Measurements from ENCODE around the gene BOC. TPM values are rescaled to one million over a fixed set of nuclear protein-coding genes. Genes with fewer than 3 reads are reported as not detected.

Gene BOC
- total and polyA plus RNA-seq, 2 of the 8 experiments (the other 6 are each of a cell fraction or from before 2014, with no cell fraction given) = 6.9 to 9.3 TPM

DNA sequence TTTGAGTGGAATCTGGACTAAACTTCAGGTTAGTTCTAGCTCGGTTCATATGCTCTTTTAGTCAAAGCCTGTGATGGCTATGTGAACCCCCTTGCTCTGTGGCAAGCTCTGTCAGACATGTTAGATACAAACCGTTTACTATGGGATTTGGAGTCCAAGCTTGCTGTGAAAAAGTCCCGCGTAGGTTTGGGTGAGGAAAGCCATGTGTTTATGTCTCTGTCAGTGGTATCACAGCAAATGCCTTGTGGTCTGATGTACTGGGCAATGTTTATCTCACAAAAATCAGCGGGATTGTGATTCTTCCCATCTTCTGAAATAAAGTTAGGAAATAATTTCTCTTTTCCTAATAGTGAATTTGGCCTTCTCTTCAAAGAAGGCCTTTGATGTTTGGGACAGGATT lies 5.0 kb downstream of the BOC start:
- Histone ChIP-seq H2BK12ac (ENCODE audit: low read depth, low read length) (no peak overlapping the region), H3K18ac (ENCODE audit: extremely low read depth, low read length) (no peak overlapping the region), H3K56ac (replicated peaks; ENCODE audit: insufficient read length, low read depth, low read length) (no peak overlapping the region), H3K4me3 (ENCODE audit: extremely low read depth in 1 of 4, insufficient read depth in 2 of 4, low read depth in 3 of 4, low read length in 4 of 4) (no peak overlapping the region), H3K4me2 (ENCODE audit: insufficient read depth in 1 of 2, low read depth in 2 of 2, low read length in 2 of 2) (no peak overlapping the region), H2BK120ac (replicated peaks; ENCODE audit: low read depth, low read length) (no peak overlapping the region), H4K91ac (replicated peaks; ENCODE audit: insufficient read length, low read length) (no peak overlapping the region), H3K79me1 (ENCODE audit: low read depth, low read length) (no peaks in the 10 kb centered on the region), H3K23ac (ENCODE audit: insufficient read length) (no peak overlapping the region), H3K9me3 (ENCODE audit: insufficient read depth in 2 of 2, low read depth in 1 of 2, low read length in 1 of 2) (no peaks in the 10 kb centered on the region), H3K23me2 (ENCODE audit: low read depth, low read length) (peaks cover 12% of the 10 kb centered on the region), H2BK15ac (ENCODE audit: low read length) (no peak overlapping the region), H4K5ac (ENCODE audit: insufficient read length, low read depth, low read length) (no peak overlapping the region), H3K14ac (ENCODE audit: insufficient read length) (no peak overlapping the region), H2AFZ (ENCODE audit: low read length) (no peak overlapping the region), H2BK20ac (ENCODE audit: low read length) (no peak overlapping the region), H2AK5ac (ENCODE audit: low read depth, low read length) (no peak overlapping the region), H2BK5ac (ENCODE audit: low read depth, low read length) (no peak overlapping the region), H3K27me3 (replicated peaks in 1 of 4; ENCODE audit: control insufficient read depth in 3 of 4, extremely low read depth in 1 of 4, insufficient read depth in 3 of 4, low read length in 3 of 4) (peaks cover 0 to 21% (median 15%) of the 10 kb centered on the region in 4 experiments; a peak in 6 of 7 replicates), H3K27ac (ENCODE audit: low read depth, low read length) (no peak overlapping the region), H3K36me3 (ENCODE audit: control insufficient read depth in 2 of 4, insufficient read depth in 4 of 4, low read length in 3 of 4) (peaks cover 0 to 3% (median 0%) of the 10 kb centered on the region in 4 experiments; a peak in 1 of 8 replicates), H4K20me1 (replicated peaks in 1 of 2; ENCODE audit: control insufficient read depth in 1 of 2, insufficient read depth in 2 of 2, low read length in 2 of 2) (no peaks in the 10 kb centered on the region), H3K4ac (replicated peaks; ENCODE audit: insufficient read length, low read depth, low read length) (no peak overlapping the region), H3K4me1 (replicated peaks in 1 of 4; ENCODE audit: control insufficient read depth in 3 of 4, insufficient read depth in 4 of 4, low read length in 3 of 4) (peaks cover 5 to 15% (median 7%) of the 10 kb centered on the region in 4 experiments; a peak in 6 of 7 replicates), H3K79me2 (ENCODE audit: control insufficient read depth in 1 of 2, insufficient read depth in 2 of 2, low read length in 2 of 2) (0 out of 4 replicates have a peak, but pooled peaks cover 0 to 4% of the 10 kb centered on the region in 2 experiments), H4K8ac (ENCODE audit: extremely low read depth, insufficient read depth, low read length) (no peak overlapping the region), H3K9ac (replicated peaks in 1 of 4; ENCODE audit: extremely low read depth in 1 of 4, low read depth in 3 of 4, low read length in 3 of 4) (no peak overlapping the region)
- WGBS, 2 experiments (ENCODE audit: extremely low coverage in 1 of 2, insufficient coverage in 1 of 2, insufficient read length in 1 of 2, insufficient replicate concordance in 2 of 2, low coverage in 1 of 2, low lambda C conversion rate in 2 of 2, missing lambda C conversion rate in 1 of 2) = 83% methylated on average over 5 of the region's 5 CpGs; no CpG with 5 or more reads in 1 of the 2 experiments
- POLR2A ChIA-PET (ENCODE audit: partially characterized antibody) = no interaction called here
- CTCF ChIA-PET (ENCODE audit: partially characterized antibody) = interaction anchor here (0.8 to 1.6 kb wide), 6 partner anchors 8 to 82 kb away, joined by 3 to 7 read pairs (median 3); no protein-coding TSS in a partner anchor
- no peak for DNase-seq (ENCODE audit: low read depth in 1 of 2, low spot score in 2 of 2)
- no peak for FAIRE-seq
- TF ChIP-seq GTF2F1 (IDR thresholded peaks at IDR 0.05; ENCODE audit: borderline replicate concordance, low read depth, low read length) (no peak), KDM5A (IDR thresholded peaks at IDR 0.05; ENCODE audit: low read length) (no peak), KDM1A (IDR thresholded peaks at IDR 0.05; ENCODE audit: borderline replicate concordance, low read length) (no peak), TAF1 (IDR thresholded peaks at IDR 0.05; ENCODE audit: low read depth, low read length) (no peak), CREB1 (IDR thresholded peaks at IDR 0.05) (no peak), SAP30 (IDR thresholded peaks at IDR 0.05; ENCODE audit: insufficient read depth, insufficient replicate concordance, low read length) (no peak), SUZ12 (IDR thresholded peaks at IDR 0.05; ENCODE audit: low read length) (no peak), NANOG (IDR thresholded peaks at IDR 0.05; ENCODE audit: insufficient read depth, low read depth, low read length, poor library complexity, severe bottlenecking) (no peak), BACH1 (IDR thresholded peaks at IDR 0.05; ENCODE audit: low read length) (no peak), KDM4A (IDR thresholded peaks at IDR 0.05; ENCODE audit: low read depth, low read length, severe bottlenecking) (no peak), RNF2 (IDR thresholded peaks at IDR 0.05; ENCODE audit: borderline replicate concordance, low read depth, low read length, missing control alignments, poor library complexity, severe bottlenecking) (no peak)
- TF ChIP-seq, protein P1, sequence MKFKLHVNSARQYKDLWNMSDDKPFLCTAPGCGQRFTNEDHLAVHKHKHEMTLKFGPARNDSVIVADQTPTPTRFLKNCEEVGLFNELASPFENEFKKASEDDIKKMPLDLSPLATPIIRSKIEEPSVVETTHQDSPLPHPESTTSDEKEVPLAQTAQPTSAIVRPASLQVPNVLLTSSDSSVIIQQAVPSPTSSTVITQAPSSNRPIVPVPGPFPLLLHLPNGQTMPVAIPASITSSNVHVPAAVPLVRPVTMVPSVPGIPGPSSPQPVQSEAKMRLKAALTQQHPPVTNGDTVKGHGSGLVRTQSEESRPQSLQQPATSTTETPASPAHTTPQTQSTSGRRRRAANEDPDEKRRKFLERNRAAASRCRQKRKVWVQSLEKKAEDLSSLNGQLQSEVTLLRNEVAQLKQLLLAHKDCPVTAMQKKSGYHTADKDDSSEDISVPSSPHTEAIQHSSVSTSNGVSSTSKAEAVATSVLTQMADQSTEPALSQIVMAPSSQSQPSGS (IDR thresholded peaks at IDR 0.05; ENCODE audit: low read length) = no peak
